A549 (cell line): ENCODE results near the gene REXO4. TPM values are rescaled to one million over a fixed set of nuclear protein-coding genes. Genes with fewer than 3 reads are reported as not detected.

Experiments
- ATAC-seq, 2 experiments: fragments of 200-7000 bp in 1 of 2; fragments of >200 bp in 1 of 2; cut with Nextera tagmentation in 1 of 2; cut with Tn5 transposase in 1 of 2; 3 replicates each; pipeline versions ENCODE4 v1.8.0 to v1.9.1; 2018 to 2020; ENCODE audit warnings: mild to moderate bottlenecking in 1 of 2, moderate library complexity in 1 of 2
- CTCF ChIA-PET: fragments of 300-600 bp; sonication (Branson Sonifier 250); formaldehyde crosslinking; extraction: SDS; loops from one replicate; lab custom pipeline; 2021; ENCODE audit warnings: antibody characterized with exemption, inconsistent platforms; lab: Yijun Ruan, JAX
- POLR2A ChIA-PET: fragments of 350-600 bp; formaldehyde crosslinking; extraction: SDS; loops from one replicate; lab custom pipeline; 2021; ENCODE audit warnings: antibody characterized with exemption, inconsistent platforms; lab: Yijun Ruan, JAX
- DNase-seq, 2 experiments: peaks; one replicate each; pipeline versions ENCODE4 v3.0.0 to v3.0.0-alpha.2; 2011 to 2016; ENCODE audit warnings: low read depth in 1 of 2, low spot score in 1 of 2
- FAIRE-seq: peaks from 2 replicates; lab custom pipeline; 2011; peaks lifted over from hg19 to GRCh38; lab: Jason Lieb, UNC
- H3K27ac ChIP-seq, 2 experiments: fragments of >200 bp; sonication (Bioruptor Twin); formaldehyde crosslinking; 3 replicates each; pipeline ENCODE4 v1.5.1; 2016 to 2017
- H3K4me1 ChIP-seq: fragments of >200 bp; sonication (Bioruptor Twin); formaldehyde crosslinking; 3 replicates; pipeline ENCODE4 v1.6.1; 2016
- H3K4me2 ChIP-seq: fragments of >200 bp; sonication (Bioruptor Twin); formaldehyde crosslinking; 3 replicates; pipeline ENCODE4 v1.6.1; 2016
- H3K4me3 ChIP-seq: fragments of >200 bp; sonication (Bioruptor Twin); formaldehyde crosslinking; 3 replicates; pipeline ENCODE4 v1.5.1; 2016
- H3K9me3 ChIP-seq: fragments of >200 bp; sonication (Bioruptor Twin); formaldehyde crosslinking; 3 replicates; pipeline ENCODE4 v1.6.1; 2016
- CBX2 ChIP-seq: fragments of 200-600 bp; sonication (generic); IDR thresholded peaks from 2 replicates; pipeline ENCODE4 v1.6.1; 2016; ENCODE audit warnings: low read depth, mild to moderate bottlenecking, borderline replicate concordance
- EHMT2 ChIP-seq: fragments of 200-600 bp; sonication (generic); IDR thresholded peaks from 2 replicates; pipeline ENCODE4 v1.6.1; 2016; ENCODE audit warnings: antibody characterized with exemption, low read depth, mild to moderate bottlenecking, moderate library complexity
- KDM1A ChIP-seq: fragments of 200-600 bp; sonication (generic); IDR thresholded peaks from 2 replicates; pipeline ENCODE4 v1.6.1; 2016; ENCODE audit warnings: low read depth, mild to moderate bottlenecking
- KDM5A ChIP-seq: fragments of 200-600 bp; sonication (generic); IDR thresholded peaks from 2 replicates; pipeline ENCODE4 v1.6.1; 2016; ENCODE audit warnings: antibody characterized with exemption, mild to moderate bottlenecking
- NPAS2 ChIP-seq: fragments of 250-450 bp; sonication (Bioruptor Pico); IDR thresholded peaks from 2 replicates; pipeline ENCODE4 v1.8.0; 2022; ENCODE audit warnings: mild to moderate bottlenecking, moderate library complexity, borderline replicate concordance
- RFX5 ChIP-seq: fragments of 450-650 bp; IDR thresholded peaks from 2 replicates; pipeline ENCODE4 v1.7.1; 2014; ENCODE audit warnings: antibody characterized with exemption, mild to moderate bottlenecking, moderate library complexity
- RNF2 ChIP-seq: fragments of 200-600 bp; sonication (generic); IDR thresholded peaks from 2 replicates; pipeline ENCODE4 v1.6.1; 2016; ENCODE audit warnings: low read depth, mild to moderate bottlenecking, antibody characterized with exemption, moderate library complexity, borderline replicate concordance
- TP53 ChIP-seq: fragments of 250-450 bp; sonication (Bioruptor Pico); IDR thresholded peaks from 2 replicates; pipeline ENCODE4 v1.5.0; 2021; ENCODE audit warnings: mild to moderate bottlenecking, moderate library complexity
- USF2 ChIP-seq: fragments of 450-650 bp; IDR thresholded peaks from 2 replicates; pipeline ENCODE4 v1.6.1; 2014; ENCODE audit warnings: antibody characterized with exemption
- ZNF302 ChIP-seq: fragments of 250-450 bp; sonication (Bioruptor Pico); IDR thresholded peaks from 2 replicates; pipeline ENCODE4 v1.9.0; 2021; ENCODE audit warnings: inconsistent platforms, mild to moderate bottlenecking, moderate library complexity
- WGBS: methylation state at CpG from one replicate; pipeline ENCODE4 v1.1.6; 2017; ENCODE audit errors: missing lambda C conversion rate; 5-methylcytosine and 5-hydroxymethylcytosine counted together
- polyA plus RNA-seq, 4 experiments: library from polyadenylated mRNA; depleted of rRNA in 3 of 4; stranded (reverse); fragments of >200 nt; fragmentation: RNase III in 1 of 4; extraction: RNeasy Plus Mini Kit Qiagen cat#74134 plus additional on column Dnase treatment in 1 of 4; gene quantifications; 2 replicates in 3 of 4; 3 replicates in 1 of 4; pipeline ENCODE4 v1.2.3, GENCODE V29; 2011 to 2017
- TF ChIP-seq, protein P1 (sequence below): fragments of 200-600 bp; sonication (generic); IDR thresholded peaks from 2 replicates; pipeline ENCODE4 v1.6.1; 2016; ENCODE audit warnings: antibody characterized with exemption, mild to moderate bottlenecking, moderate library complexity
- TF ChIP-seq, protein P2 (sequence below): fragments of >200 bp; sonication (Bioruptor Twin); formaldehyde crosslinking; IDR thresholded peaks from 2 replicates; pipeline ENCODE4 v1.6.1; 2016
- TF ChIP-seq, protein P3 (sequence below): IDR thresholded peaks from 2 replicates; pipeline ENCODE4 v1.6.1; 2012
- TF ChIP-seq, protein P4 (sequence below): fragments of >200 bp; sonication (Bioruptor Twin); formaldehyde crosslinking; IDR thresholded peaks from 3 replicates; pipeline ENCODE4 v1.6.1; 2016

The REXO4 gene
- polyA plus RNA-seq, 2 of the 4 experiments (the other 2 are of a cell fraction): 25.8 to 31.0 TPM

GRCh38 chr9:133467101-133467500 lies 49.3 kb upstream of the REXO4 start (continued):
- TF ChIP-seq, protein P1, sequence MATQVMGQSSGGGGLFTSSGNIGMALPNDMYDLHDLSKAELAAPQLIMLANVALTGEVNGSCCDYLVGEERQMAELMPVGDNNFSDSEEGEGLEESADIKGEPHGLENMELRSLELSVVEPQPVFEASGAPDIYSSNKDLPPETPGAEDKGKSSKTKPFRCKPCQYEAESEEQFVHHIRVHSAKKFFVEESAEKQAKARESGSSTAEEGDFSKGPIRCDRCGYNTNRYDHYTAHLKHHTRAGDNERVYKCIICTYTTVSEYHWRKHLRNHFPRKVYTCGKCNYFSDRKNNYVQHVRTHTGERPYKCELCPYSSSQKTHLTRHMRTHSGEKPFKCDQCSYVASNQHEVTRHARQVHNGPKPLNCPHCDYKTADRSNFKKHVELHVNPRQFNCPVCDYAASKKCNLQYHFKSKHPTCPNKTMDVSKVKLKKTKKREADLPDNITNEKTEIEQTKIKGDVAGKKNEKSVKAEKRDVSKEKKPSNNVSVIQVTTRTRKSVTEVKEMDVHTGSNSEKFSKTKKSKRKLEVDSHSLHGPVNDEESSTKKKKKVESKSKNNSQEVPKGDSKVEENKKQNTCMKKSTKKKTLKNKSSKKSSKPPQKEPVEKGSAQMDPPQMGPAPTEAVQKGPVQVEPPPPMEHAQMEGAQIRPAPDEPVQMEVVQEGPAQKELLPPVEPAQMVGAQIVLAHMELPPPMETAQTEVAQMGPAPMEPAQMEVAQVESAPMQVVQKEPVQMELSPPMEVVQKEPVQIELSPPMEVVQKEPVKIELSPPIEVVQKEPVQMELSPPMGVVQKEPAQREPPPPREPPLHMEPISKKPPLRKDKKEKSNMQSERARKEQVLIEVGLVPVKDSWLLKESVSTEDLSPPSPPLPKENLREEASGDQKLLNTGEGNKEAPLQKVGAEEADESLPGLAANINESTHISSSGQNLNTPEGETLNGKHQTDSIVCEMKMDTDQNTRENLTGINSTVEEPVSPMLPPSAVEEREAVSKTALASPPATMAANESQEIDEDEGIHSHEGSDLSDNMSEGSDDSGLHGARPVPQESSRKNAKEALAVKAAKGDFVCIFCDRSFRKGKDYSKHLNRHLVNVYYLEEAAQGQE: no peak
- TF ChIP-seq EHMT2 (no peak), ZNF302 (CRISPR knock-in tag) (no peak), RNF2 (no peak), KDM1A (no peak), NPAS2 (CRISPR knock-in tag) (no peak), CBX2 (no peak)
- TF ChIP-seq, all 56 proteins: peak for 0

GRCh38 chr9:133465984-133466383 lies 48.2 kb upstream of the REXO4 start:
- no peak for TF ChIP-seq KDM5A
- no peak for TF ChIP-seq USF2
- TF ChIP-seq, protein P2, sequence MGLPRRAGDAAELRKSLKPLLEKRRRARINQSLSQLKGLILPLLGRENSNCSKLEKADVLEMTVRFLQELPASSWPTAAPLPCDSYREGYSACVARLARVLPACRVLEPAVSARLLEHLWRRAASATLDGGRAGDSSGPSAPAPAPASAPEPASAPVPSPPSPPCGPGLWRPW: no peak
- no peak for TF ChIP-seq RNF2
- TF ChIP-seq, all 56 proteins: peak for 0
- Histone ChIP-seq H3K4me1 (peaks cover 5% of the 10 kb centered on the region), H3K4me2 (no peak overlapping the region), H3K4me3 (no peak overlapping the region), H3K9me3 (no peaks in the 10 kb centered on the region), H3K27ac (no peak overlapping the region)
- 76% methylated on average over 6 of the region's 6 CpGs for WGBS
- POLR2A ChIA-PET: interaction anchor here (1.1 kb wide), 1 partner anchor 13 kb away, joined by 3 read pairs; the partner anchor contains the start of gene SLC2A6
- ATAC-seq (no peak), FAIRE-seq (no peak), DNase-seq (no peak)
- CTCF ChIA-PET: interaction anchor here (1.0 to 12.2 kb wide), 2 partner anchors 8 to 20 kb away, joined by 3 to 58 read pairs; no protein-coding TSS in a partner anchor

- FAIRE-seq (no peak), DNase-seq (no peak), ATAC-seq (no peak)
- CTCF ChIA-PET: interaction anchor here (12.2 kb wide), 1 partner anchor 21 kb away, joined by 58 read pairs; no protein-coding TSS in a partner anchor
- WGBS: 97% methylated on average over 10 of the region's 10 CpGs
- Histone ChIP-seq H3K4me1 (peaks cover 10% of the 10 kb centered on the region), H3K9me3 (no peaks in the 10 kb centered on the region), H3K27ac (no peak overlapping the region), H3K4me2 (no peak overlapping the region), H3K4me3 (no peak overlapping the region)
- TF ChIP-seq TP53 (CRISPR knock-in tag): no peak
- TF ChIP-seq, protein P3, sequence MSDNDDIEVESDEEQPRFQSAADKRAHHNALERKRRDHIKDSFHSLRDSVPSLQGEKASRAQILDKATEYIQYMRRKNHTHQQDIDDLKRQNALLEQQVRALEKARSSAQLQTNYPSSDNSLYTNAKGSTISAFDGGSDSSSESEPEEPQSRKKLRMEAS: no peak
- TF ChIP-seq RFX5: no peak
- TF ChIP-seq, protein P4, sequence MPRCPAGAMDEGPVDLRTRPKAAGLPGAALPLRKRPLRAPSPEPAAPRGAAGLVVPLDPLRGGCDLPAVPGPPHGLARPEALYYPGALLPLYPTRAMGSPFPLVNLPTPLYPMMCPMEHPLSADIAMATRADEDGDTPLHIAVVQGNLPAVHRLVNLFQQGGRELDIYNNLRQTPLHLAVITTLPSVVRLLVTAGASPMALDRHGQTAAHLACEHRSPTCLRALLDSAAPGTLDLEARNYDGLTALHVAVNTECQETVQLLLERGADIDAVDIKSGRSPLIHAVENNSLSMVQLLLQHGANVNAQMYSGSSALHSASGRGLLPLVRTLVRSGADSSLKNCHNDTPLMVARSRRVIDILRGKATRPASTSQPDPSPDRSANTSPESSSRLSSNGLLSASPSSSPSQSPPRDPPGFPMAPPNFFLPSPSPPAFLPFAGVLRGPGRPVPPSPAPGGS: no peak
- POLR2A ChIA-PET: no interaction called here
Measured at GRCh38 chr9:133464638-133465037, 46.8 kb upstream of the REXO4 start.
